Right ventricle myocardium inferior (tissue), 1 donor: ENCODE measurements around the gene ZCCHC14. TPM values are rescaled to one million over a fixed set of nuclear protein-coding genes. Genes with fewer than 3 reads are reported as not detected.
"Not testable (repeated sequence)": the region's sequence is repeated elsewhere in the genome, so short reads cannot be mapped to it uniquely, and the experiment has no call there.

ENCODE experiments used
- ATAC-seq: fragments of 200-7000 bp; cut with Tn5 transposase; one replicate; pipeline ENCODE4 v1.9.1; 2020; ENCODE audit warnings: mild to moderate bottlenecking, moderate library complexity
- DNase-seq: peaks from one replicate; pipeline ENCODE4 v3.0.0; 2021; ENCODE audit errors: missing footprints
- intact Hi-C: fragments of 100-400 bp; cut with DNase I; formaldehyde crosslinking; loops from one replicate; pipeline ENCODE4 v1.11.0; 2022
- total RNA-seq: library from RNA; stranded (reverse); fragmentation: NEBNext Ultra II Directional; extraction: Animal tissue kit (Norgen Biotek cat#: 25700); gene quantifications from one replicate; pipeline ENCODE4 v1.2.1, GENCODE V29; 2021
- donor health status: DM: no; HTN: yes; CAD: no; lungs with severe emphysema.

Gene ZCCHC14
- total RNA-seq, 1 donor from 2014 or later = 14.4 TPM

GRCh38 chr16:87486713-87487247 is 6.0 kb downstream of the ZCCHC14 start:
- no peak for ATAC-seq
- intact Hi-C loops = no loop called here
- no peak for DNase-seq

- intact Hi-C loops = no loop called here
- ATAC-seq (no peak), DNase-seq (peak; percentile 55)
These were observed 6.5 kb downstream of the ZCCHC14 start for GRCh38 chr16:87486282-87486681.

GRCh38 chr16:87485792-87486191 is 7.0 kb downstream of the ZCCHC14 start:
- DNase-seq, ATAC-seq, intact Hi-C loops: not testable (repeated sequence)

GRCh38 chr16:87484487-87485331 is 8.1 kb downstream of the ZCCHC14 start:
- ATAC-seq = no peak
- intact Hi-C loops = no loop called here
- DNase-seq = no peak

GRCh38 chr16:87483481-87483880 is 9.3 kb downstream of the ZCCHC14 start:
- ATAC-seq (no peak), DNase-seq (no peak)
- intact Hi-C loops = no loop called here

GRCh38 chr16:87482670-87483069 is 10.2 kb downstream of the ZCCHC14 start:
- intact Hi-C loops, ATAC-seq, DNase-seq: not testable (repeated sequence)

- no peak for ATAC-seq
- intact Hi-C loops = no loop called here
These were observed 10.6 kb downstream of the ZCCHC14 start for GRCh38 chr16:87482266-87482665.

GRCh38 chr16:87481711-87482110 is 11.1 kb downstream of the ZCCHC14 start:
- not testable (repeated sequence) for ATAC-seq

More at GRCh38 chr16:87482266-87482665, 10.6 kb downstream of the ZCCHC14 start:
- DNase-seq = no peak

GRCh38 chr16:87477209-87477981 is 15.4 kb downstream of the ZCCHC14 start:
- intact Hi-C loops, DNase-seq: not testable (repeated sequence)
- peak; percentile 84 for ATAC-seq

More at GRCh38 chr16:87481711-87482110, 11.1 kb downstream of the ZCCHC14 start:
- intact Hi-C loops, DNase-seq: not testable (repeated sequence)

GRCh38 chr16:87474566-87474996 is 18.2 kb downstream of the ZCCHC14 start:
- ATAC-seq = no peak
- DNase-seq = no peak
- intact Hi-C loops = no loop called here

GRCh38 chr16:87474017-87474416 is 18.8 kb downstream of the ZCCHC14 start:
- intact Hi-C loops = no loop called here
- no peak for ATAC-seq
- DNase-seq = no peak

GRCh38 chr16:87472935-87473334 is 19.9 kb downstream of the ZCCHC14 start:
- ATAC-seq (no peak), DNase-seq (no peak)
- intact Hi-C loops = no loop called here

- DNase-seq = no peak
- no peak for ATAC-seq
- intact Hi-C loops = no loop called here
These were observed 20.6 kb downstream of the ZCCHC14 start for GRCh38 chr16:87472142-87472778.

GRCh38 chr16:87471278-87472141 is 21.3 kb downstream of the ZCCHC14 start:
- ATAC-seq (peak; percentile 20), DNase-seq (no peak)
- intact Hi-C loops = no loop called here

GRCh38 chr16:87470332-87470731 is 22.5 kb downstream of the ZCCHC14 start:
- intact Hi-C loops = no loop called here
- ATAC-seq (no peak), DNase-seq (no peak)

- ATAC-seq = no peak
- intact Hi-C loops = no loop called here
- no peak for DNase-seq
These were observed 23.7 kb downstream of the ZCCHC14 start for GRCh38 chr16:87469169-87469568.

- intact Hi-C loops = no loop called here
- ATAC-seq (no peak), DNase-seq (no peak)
These were observed 24.3 kb downstream of the ZCCHC14 start for GRCh38 chr16:87468550-87468949.

GRCh38 chr16:87466975-87467501 is 25.8 kb downstream of the ZCCHC14 start:
- no peak for ATAC-seq
- intact Hi-C loops = no loop called here
- no peak for DNase-seq
